Tibial artery (tissue), 4 donors: ENCODE results near the gene DDX1.
"Not testable (repeated sequence)": the region's sequence is repeated elsewhere in the genome, so short reads cannot be mapped to it uniquely, and the experiment has no call there.

Experiments
- DNase-seq, 2 donors: peaks; one replicate each; pipeline ENCODE4 v3.0.0-alpha.2; 2019
- H3K27ac ChIP-seq, 2 donors: fragments of 200-600 bp; sonication (generic) in 1 of 2; 1 replicate in 1 of 2; 2 replicates in 1 of 2; pipeline ENCODE4 v1.5.1; 2018 to 2019; ENCODE audit warnings: mild to moderate bottlenecking in 1 of 2
- H3K27me3 ChIP-seq, 2 donors: fragments of 200-600 bp; sonication (generic) in 1 of 2; one replicate each; pipeline versions ENCODE4 v1.5.1 to v1.6.0; 2016 to 2019
- H3K36me3 ChIP-seq, 3 donors: fragments of 200-600 bp; sonication (generic) in 2 of 3; one replicate each; pipeline ENCODE4 v1.5.1; 2016 to 2019; ENCODE audit warnings: mild to moderate bottlenecking in 2 of 3
- H3K4me1 ChIP-seq, 4 donors: fragments of 200-600 bp; sonication (generic) in 2 of 4; 1 replicate in 3 of 4; 2 replicates in 1 of 4; pipeline ENCODE4 v1.5.1; 2016 to 2019
- H3K4me3 ChIP-seq, 2 donors: fragments of 200-600 bp; sonication (generic) in 1 of 2; 1 replicate in 1 of 2; 2 replicates in 1 of 2; pipeline ENCODE4 v1.5.1; 2018 to 2019; ENCODE audit warnings: mild to moderate bottlenecking in 2 of 2
- H3K9me3 ChIP-seq, 3 donors: fragments of 200-600 bp; sonication (generic) in 1 of 3; one replicate each; pipeline ENCODE4 v1.5.1; 2016 to 2019
- CTCF ChIP-seq, 2 experiments: fragments of 200-600 bp in 1 of 2; fragments of 450-650 bp in 1 of 2; IDR thresholded peaks; one replicate each; pipeline ENCODE4 v1.5.1; 2017 to 2019; ENCODE audit warnings: antibody characterized with exemption in 2 of 2, mild to moderate bottlenecking in 1 of 2, moderate library complexity in 1 of 2
- intact Hi-C: fragments of 100-400 bp; cut with DNase I; formaldehyde crosslinking; loops from one replicate; pipeline ENCODE4 v1.15.0; 2023; ENCODE audit warnings: low total_unique reads

DDX1 gene

GRCh38 chr2:15620857-15621471, 29.3 kb downstream of the DDX1 start:
- Histone ChIP-seq H3K4me3 (no peak overlapping the region), H3K9me3 (no peaks in the 10 kb centered on the region), H3K36me3 (peaks cover 75 to 81% (median 77%) of the 10 kb centered on the region in 3 donors), H3K27me3 (no peaks in the 10 kb centered on the region), H3K27ac (no peak overlapping the region), H3K4me1 (no peaks in the 10 kb centered on the region)
- no peak for DNase-seq
- TF ChIP-seq CTCF (IDR thresholded peaks at IDR 0.05): no peak
- intact Hi-C loops: no loop called here

- H3K4me1 ChIP-seq, H3K9me3 ChIP-seq, H3K27me3 ChIP-seq, H3K4me3 ChIP-seq, intact Hi-C loops, H3K27ac ChIP-seq, DNase-seq: not testable (repeated sequence)
- H3K36me3 ChIP-seq: peaks cover 70 to 77% (median 75%) of the 10 kb centered on the region in 3 donors
Observed at GRCh38 chr2:15621472-15621870, 29.8 kb downstream of the DDX1 start.

- Histone ChIP-seq H3K36me3 (peaks cover 68 to 80% (median 75%) of the 10 kb centered on the region in 3 donors), H3K9me3 (no peaks in the 10 kb centered on the region), H3K4me3 (no peak overlapping the region), H3K27ac (no peak overlapping the region), H3K27me3 (no peaks in the 10 kb centered on the region), H3K4me1 (no peaks in the 10 kb centered on the region)
- intact Hi-C loops: no loop called here
- no peak for TF ChIP-seq CTCF (IDR thresholded peaks at IDR 0.05)
- DNase-seq: no peak
Observed at GRCh38 chr2:15622214-15622613, 30.5 kb downstream of the DDX1 start.

- no peak for TF ChIP-seq CTCF (IDR thresholded peaks at IDR 0.05)
- Histone ChIP-seq H3K36me3 (peaks cover 68 to 87% (median 70%) of the 10 kb centered on the region in 3 donors), H3K27ac (no peak overlapping the region), H3K9me3 (no peaks in the 10 kb centered on the region), H3K27me3 (no peaks in the 10 kb centered on the region), H3K4me1 (no peaks in the 10 kb centered on the region), H3K4me3 (no peak overlapping the region)
- DNase-seq: no peak
- intact Hi-C loops: no loop called here
Observed at GRCh38 chr2:15622614-15623480, 31.2 kb downstream of the DDX1 start.

- intact Hi-C loops: no loop called here
- Histone ChIP-seq H3K27ac (no peak overlapping the region), H3K36me3 (peaks cover 64 to 87% (median 64%) of the 10 kb centered on the region in 3 donors)
Observed at GRCh38 chr2:15623481-15623796, 31.8 kb downstream of the DDX1 start.

More at GRCh38 chr2:15623481-15623796, 31.8 kb downstream of the DDX1 start:
- DNase-seq: no peak
- Histone ChIP-seq H3K4me3 (no peak overlapping the region), H3K4me1 (no peaks in the 10 kb centered on the region), H3K9me3 (no peaks in the 10 kb centered on the region), H3K27me3 (no peaks in the 10 kb centered on the region)
- TF ChIP-seq CTCF (IDR thresholded peaks at IDR 0.05): no peak
